ENCODE results near the gene PXMP2. TPM values are rescaled to one million over a fixed set of nuclear protein-coding genes. Genes with fewer than 3 reads are reported as not detected.

Gene PXMP2
- 10 to 100 TPM; 29.0 to 75.6 (median 46.7) TPM for total RNA-seq
- 10 to 100 TPM; 17.7 to 62.4 TPM for polyA plus RNA-seq
- long read RNA-seq, donor 1, transcript PXMP2-201 (5 exons, 957 nt), result major isoform, 90 of 105 reads
- long read RNA-seq, donor 1, partial matches to known transcripts, result 6 of 105 reads
- long read RNA-seq, donor 1, other reads (novel, unspliced or antisense), result 5 of 105 reads
- long read RNA-seq, donor 2, transcript PXMP2-201 (5 exons, 957 nt), result major isoform, 81 of 96 reads
- long read RNA-seq, donor 2, partial matches to known transcripts, result 5 of 96 reads
- long read RNA-seq, donor 2, other reads (novel, unspliced or antisense), result 6 of 96 reads
- long read RNA-seq, donor 3, transcript PXMP2-201 (5 exons, 957 nt), result major isoform, 29 of 36 reads
- long read RNA-seq, donor 3, partial matches to known transcripts, result 4 of 36 reads
- long read RNA-seq, donor 3, other reads (novel, unspliced or antisense), result 2 of 36 reads

DNA sequence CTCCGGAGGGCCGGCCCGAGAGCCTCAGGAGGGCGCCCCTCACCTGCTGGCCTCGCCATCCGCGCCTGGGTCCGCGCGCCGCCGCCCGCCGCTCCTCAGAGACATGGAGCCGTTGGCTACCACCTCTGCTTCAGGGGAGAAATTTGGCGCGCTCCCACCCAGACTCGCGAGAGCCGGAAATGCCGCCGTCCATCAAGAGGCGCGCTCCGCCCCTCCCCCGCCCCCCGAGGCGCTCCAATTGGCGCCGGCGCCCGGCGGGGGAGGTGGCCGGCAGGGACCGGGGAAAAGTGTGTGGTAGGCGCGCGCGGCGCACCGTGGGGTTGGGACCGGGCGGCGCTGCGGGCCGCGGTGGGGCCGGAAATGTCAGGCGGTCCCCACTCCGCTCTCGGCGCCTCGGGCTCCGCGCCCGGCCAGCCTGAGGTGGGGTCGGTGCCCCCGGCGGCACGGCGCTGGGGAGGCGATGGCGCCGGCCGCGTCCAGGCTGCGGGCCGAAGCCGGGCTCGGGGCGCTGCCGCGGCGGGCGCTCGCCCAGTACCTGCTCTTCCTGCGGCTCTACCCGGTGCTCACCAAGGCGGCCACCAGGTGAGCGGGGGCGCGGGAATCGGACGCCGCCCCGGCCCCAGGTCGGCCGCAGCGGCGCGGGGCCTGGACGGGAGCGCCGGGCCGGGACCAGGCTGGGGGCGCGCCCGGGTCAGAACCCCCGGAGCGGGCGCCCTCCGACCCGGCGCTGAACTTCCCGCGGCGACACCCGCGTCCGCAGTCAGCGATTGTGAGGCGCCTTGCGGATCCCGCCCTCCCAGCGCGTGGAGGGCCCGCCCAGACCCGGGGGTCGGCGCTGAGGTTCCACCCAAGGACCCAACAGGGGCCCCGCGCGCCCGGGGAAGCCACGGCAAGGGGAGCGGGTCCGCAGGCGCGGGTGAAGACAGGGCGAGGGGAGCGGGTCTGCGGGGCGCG, at the start of gene PXMP2, which contains the start of gene POLE:
TSS of gene PXMP2 (plus strand) at position 377 of the 954 bp plus-strand sequence. CDS start at position 461, 84 bp downstream.
TSS of gene POLE (minus strand) at position 132 of the 954 bp plus-strand sequence. CDS start at position 105, 27 bp downstream.
- ATAC-seq, result peak; percentile 98 to 100 (median 99)
- peak; percentile 97 for DNase-seq
- WGBS, 2 donors, result 0 to 1% methylated on average over 134 of the region's 134 CpGs
- peak within 1 kb of the TSS; percentile 56 to 99 (median 72) for H3K4me3 ChIP-seq
- H3K27me3 ChIP-seq, result no peaks in the 10 kb centered on the region
- H3K27ac ChIP-seq, result peak within 1 kb of the TSS; percentile 5 to 88 (median 68)
- H3K9me3 ChIP-seq, result no peaks in the 10 kb centered on the region
- peaks cover 3 to 17% (median 11%) of the 10 kb centered on the region in 9 donors for H3K4me1 ChIP-seq
- intact Hi-C loops (cut with DNase I), result no loop called here
- H3K36me3 ChIP-seq, result no peaks in the 10 kb centered on the region
- peak in 1 of 9 donors; percentile 18 for TF ChIP-seq CTCF (IDR thresholded peaks at IDR 0.05)

GRCh38 chr12:132637811-132638210, 49.6 kb upstream of the PXMP2 start:
- no peak for TF ChIP-seq CTCF (IDR thresholded peaks at IDR 0.05)
- H3K27ac ChIP-seq, result no peak overlapping the region
- 94 to 96% methylated on average over 18 of the region's 18 CpGs for WGBS, 2 donors
- peaks cover 0 to 95% (median 39%) of the 10 kb centered on the region in 9 donors for H3K36me3 ChIP-seq
- no peaks in the 10 kb centered on the region for H3K27me3 ChIP-seq
- no peaks in the 10 kb centered on the region for H3K9me3 ChIP-seq
- no peak overlapping the region for H3K4me3 ChIP-seq
- H3K4me1 ChIP-seq, result no peaks in the 10 kb centered on the region
- intact Hi-C loops (cut with DNase I), result no loop called here
- DNase-seq (no peak), ATAC-seq (no peak)

GRCh38 chr12:132638541-132639408, 48.6 kb upstream of the PXMP2 start:
- Histone ChIP-seq H3K4me3 (no peak overlapping the region), H3K27ac (no peak overlapping the region), H3K27me3 (no peaks in the 10 kb centered on the region), H3K36me3 (peaks cover 0 to 95% (median 33%) of the 10 kb centered on the region in 9 donors), H3K4me1 (no peaks in the 10 kb centered on the region), H3K9me3 (no peaks in the 10 kb centered on the region)
- ATAC-seq (peak in 4 of 8 donors; percentile 20 to 52 (median 35)), DNase-seq (no peak)
- 75 to 79% methylated on average over 25 of the region's 25 CpGs for WGBS, 2 donors
- intact Hi-C loops (cut with DNase I), result no loop called here
- TF ChIP-seq CTCF (IDR thresholded peaks at IDR 0.05), result peak; percentile 22 to 72 (median 68)
